NCI-H1930 (cell line): ENCODE results near the gene C20orf141.
"Not testable (repeated sequence)": the region's sequence is repeated elsewhere in the genome, so short reads cannot be mapped to it uniquely, and the experiment has no call there.

Experiments
- DNase-seq, 2 experiments: peaks; one replicate each; lab custom pipeline; 2025; lab: John Stamatoyannopoulos, UW

C20orf141 gene, protein sequence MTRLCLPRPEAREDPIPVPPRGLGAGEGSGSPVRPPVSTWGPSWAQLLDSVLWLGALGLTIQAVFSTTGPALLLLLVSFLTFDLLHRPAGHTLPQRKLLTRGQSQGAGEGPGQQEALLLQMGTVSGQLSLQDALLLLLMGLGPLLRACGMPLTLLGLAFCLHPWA

DNA sequence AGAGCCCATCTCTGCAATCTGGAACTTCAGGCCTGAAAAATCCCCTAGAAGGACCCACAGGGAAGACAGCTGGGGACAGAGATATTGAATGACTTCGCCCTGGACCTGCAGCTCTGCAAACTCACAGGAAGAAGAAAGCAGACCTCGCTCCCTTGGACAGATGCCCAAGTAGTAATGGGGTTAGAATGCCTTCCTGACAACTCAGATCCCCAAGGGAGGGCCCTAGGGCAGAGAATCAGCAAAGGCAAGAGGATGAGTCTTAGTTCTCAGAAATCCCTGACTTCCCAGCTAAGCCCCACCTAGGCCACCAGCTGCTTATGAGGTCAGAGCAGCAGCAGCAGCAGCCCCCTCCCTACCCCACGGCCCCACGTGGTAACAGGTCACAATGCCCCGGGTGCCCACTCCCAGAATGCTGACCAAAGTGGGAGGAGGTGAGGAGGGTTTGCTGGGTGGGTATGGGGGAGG, at the start of gene C20orf141:
TSS of gene C20orf141 (plus strand) at position 401 of the 465 bp plus-strand sequence. CDS start 198 bp downstream, outside the sequence.
- no peak for DNase-seq

- no peak for DNase-seq
Observed at GRCh38 chr20:2767768-2768631, 46.8 kb upstream of the C20orf141 start.

GRCh38 chr20:2768632-2769015, 46.2 kb upstream of the C20orf141 start:
- no peak for DNase-seq

GRCh38 chr20:2770091-2770490, 44.7 kb upstream of the C20orf141 start:
- not testable (repeated sequence) for DNase-seq

GRCh38 chr20:2771631-2772080, 43.1 kb upstream of the C20orf141 start:
- no peak for DNase-seq

GRCh38 chr20:2773812-2774211, 41.0 kb upstream of the C20orf141 start:
- DNase-seq = no peak

- no peak for DNase-seq
Observed at GRCh38 chr20:2775139-2775538, 39.6 kb upstream of the C20orf141 start.

GRCh38 chr20:2778602-2779321, 36.0 kb upstream of the C20orf141 start:
- DNase-seq = no peak

GRCh38 chr20:2780948-2781347, 33.8 kb upstream of the C20orf141 start:
- no peak for DNase-seq

DNA sequence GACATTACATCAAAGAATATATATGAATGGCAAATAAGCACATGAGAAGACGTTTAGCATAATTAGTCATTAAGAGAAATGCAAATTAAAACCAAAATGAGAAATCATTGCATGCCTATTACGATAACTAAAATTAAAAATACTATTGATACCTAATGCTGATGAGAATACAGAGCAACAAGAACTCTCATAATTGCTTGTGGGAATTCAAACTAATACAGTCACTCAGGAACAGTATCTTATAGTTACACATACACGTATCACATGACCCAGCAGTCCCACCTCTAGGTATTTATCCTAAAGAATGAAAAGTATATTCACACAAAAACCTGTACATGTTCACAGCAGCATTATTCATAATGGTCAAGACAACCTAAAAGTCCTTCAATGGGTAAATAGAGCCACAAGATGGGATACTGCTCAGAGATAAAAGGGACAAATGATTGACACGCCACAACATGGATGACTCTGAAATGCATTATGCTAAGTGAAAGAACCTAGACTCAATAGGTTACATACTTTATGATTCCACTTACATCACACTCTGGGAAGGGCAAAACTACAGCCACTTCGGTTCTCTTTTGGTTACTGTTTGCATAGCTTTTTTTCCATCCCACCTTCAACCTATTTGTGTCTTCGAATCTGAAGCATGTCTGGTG, 30.8 kb upstream of the C20orf141 start:
- DNase-seq = no peak

DNA sequence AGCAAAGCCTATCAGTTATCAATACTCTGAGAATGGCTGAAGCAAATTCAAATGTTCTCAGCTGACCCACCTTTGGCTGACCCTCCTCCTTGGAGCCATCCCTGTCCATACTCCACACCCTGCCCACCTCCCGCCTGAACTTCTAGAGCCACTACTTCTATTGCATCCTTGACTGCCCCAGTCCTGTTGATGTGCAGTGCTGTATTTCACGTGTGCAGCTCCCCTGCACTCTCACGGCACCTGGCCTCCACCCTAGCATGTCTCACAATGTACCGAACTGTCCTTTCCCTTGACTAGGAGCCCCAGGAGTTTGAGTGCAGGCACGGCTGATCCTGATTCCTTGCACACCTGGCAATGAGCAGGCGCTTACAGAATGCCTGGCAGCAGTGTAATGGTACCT, 21.3 kb upstream of the C20orf141 start:
- no peak for DNase-seq

DNA sequence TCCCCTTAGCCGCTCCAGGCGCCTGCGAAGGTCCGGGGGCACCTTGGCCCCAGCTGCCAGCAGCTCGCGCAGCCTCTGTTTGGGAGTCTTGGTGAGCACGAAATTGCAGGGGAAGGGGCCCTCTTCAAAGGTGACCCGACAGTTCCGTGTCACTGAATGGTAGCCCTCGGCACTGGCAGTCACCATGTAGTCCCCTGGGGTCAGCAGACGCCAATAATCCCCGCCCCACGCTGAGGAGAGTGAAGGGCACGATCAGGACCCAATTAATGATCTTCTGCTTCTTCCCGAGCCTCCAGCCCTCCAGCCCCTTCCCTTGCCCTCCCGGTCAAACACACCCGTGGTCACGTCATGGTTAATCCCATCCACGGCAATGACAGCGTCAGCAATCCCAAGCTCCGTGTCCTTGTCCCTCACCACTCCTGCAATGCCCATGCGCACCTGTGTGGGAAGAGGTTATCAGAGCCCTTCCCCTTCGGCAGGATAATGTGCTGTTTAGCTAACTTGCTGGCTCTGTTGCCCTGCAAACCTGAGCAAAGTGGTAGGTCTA, 20.5 kb upstream of the C20orf141 start:
- DNase-seq = no peak

DNA sequence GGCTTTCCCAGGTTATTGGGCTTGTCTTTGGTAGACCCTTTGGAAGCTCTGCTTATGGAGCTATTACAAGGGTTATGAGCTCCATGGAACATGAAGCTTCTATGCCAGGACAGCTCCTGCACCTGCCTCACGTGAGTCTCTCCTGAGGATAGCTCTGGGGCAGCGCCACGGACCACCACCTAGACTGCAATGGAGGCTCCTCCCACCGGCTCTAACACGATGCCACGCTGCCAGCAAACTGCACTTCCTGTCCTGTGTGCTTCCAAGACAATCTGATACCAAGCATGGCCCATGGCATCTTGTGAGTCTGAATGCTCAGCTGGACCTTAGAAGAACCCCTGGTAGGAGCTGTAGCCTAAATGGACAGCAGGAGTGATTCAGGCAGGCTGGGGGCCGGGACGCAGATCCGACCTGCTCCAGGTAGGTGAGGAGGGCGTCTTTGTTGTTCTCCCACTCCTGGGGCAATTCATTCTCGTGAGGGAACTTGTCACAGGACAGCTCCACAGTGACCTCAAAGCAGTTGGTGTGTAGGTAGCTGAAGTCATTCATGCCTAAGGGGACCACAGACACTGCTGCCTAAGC, 19.8 kb upstream of the C20orf141 start:
- DNase-seq = no peak

DNA sequence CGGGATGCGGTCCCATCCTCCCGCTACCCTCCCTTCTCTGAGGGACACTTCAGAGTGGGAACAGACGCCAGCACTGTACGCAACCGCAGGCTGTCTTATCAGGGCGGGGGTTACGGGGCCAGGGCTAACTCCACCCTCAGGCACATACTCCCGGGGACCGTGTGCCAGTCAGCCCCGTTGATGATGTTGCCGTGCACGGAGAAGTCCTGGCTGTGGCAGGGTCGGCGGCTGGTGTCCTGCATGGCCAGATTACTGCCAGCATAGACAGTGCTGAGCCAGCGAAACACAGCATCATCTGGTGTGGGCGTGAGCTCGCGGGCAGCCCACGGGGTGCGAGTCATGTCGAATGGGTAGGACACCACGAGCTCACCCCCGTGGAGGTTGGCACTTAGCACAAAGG, 19.3 kb upstream of the C20orf141 start:
- no peak for DNase-seq

GRCh38 chr20:2796011-2796660, 18.7 kb upstream of the C20orf141 start:
- no peak for DNase-seq

GRCh38 chr20:2797136-2797983, 17.4 kb upstream of the C20orf141 start:
- no peak for DNase-seq

DNA sequence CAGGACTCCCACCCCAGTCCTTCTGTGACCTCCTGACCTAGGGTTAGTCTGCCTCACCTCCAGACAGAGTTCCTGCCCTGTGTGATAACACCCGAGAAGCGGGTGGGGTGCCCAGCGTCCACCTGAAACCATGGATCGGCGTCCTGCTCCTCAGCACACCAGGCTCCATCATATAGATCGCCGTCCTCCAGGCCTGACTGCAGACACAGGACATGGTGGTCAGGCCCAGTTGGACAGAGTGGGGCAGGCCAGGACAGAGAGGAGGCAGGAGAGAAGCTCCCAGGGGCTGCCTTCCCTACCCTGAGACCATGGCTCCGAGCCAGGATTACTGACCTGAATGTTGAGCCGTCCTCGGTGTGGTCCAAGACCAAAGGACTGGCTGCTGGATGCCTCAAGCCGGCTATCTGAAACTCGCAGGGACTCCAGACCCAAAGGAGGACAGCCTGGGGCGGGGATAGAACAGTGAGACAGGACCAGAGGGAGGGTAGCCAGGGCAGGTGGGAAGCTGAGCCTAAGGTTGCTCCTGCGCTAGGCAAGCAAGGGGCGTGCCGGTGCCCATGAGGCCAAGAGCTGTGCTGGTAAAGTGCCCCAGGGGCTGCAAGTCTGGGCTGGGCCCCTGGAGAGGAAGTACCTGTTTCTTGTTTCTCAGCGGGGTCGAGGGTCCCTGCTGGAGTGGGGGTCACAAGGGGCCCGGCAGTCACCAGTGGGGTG, 16.5 kb upstream of the C20orf141 start:
- no peak for DNase-seq

GRCh38 chr20:2798814-2799213, 16.0 kb upstream of the C20orf141 start:
- no peak for DNase-seq

GRCh38 chr20:2799271-2799670, 15.5 kb upstream of the C20orf141 start:
- DNase-seq = no peak
